A172 (cell line): ENCODE measurements around the gene ANKK1. TPM values are rescaled to one million over a fixed set of nuclear protein-coding genes. Genes with fewer than 3 reads are reported as not detected.
A peak's percentile ranks its signal among the peaks of the same experiment; 100 is the strongest.

ENCODE experiments used
- DNase-seq: peaks from one replicate; pipeline ENCODE4 v3.0.0-alpha.2; 2015; ENCODE audit warnings: low spot score
- total RNA-seq: library from RNA; depleted of rRNA; stranded (reverse); fragments of >200 nt; shearing (Covaris generic); gene quantifications from 2 replicates; pipeline ENCODE4 v1.2.3, GENCODE V29; 2014

The ANKK1 gene
- total RNA-seq, 1 experiment from 2014 or later = not detected

DNA sequence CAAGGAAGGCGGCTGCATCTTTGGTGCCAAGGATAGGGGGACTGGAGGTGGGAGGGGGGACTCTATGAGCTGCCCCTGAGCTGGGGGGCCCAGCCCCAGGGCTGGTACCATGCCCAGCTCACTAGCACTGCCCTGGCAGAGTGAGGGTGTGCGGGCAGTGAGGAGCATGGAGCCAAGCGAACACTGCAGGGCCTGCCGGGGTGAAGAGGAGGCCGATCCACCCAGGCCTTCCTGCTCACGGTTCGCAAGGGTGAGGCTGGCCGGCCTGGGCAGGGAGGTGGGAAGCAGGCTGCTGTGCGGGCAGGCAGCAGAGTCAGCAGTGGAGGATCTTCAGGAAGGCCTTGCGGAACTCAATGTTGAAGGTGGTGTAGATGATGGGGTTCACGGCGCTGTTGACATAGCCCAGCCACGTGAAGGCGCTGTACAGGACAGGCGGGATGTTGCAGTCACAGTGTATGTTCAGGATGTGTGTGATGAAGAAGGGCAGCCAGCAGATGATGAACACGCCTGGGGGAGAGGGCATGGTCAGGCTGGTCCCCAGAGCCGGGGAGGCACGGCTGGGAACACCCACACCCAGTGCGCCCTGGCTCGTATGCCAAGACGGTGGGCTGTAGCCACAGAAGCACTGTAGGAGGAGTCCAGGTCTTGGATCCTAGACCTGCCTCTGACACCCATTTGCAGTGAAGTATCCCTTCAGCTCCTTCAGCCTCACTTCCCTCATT, 23.0 kb downstream of the ANKK1 start:
- no peak for DNase-seq

- no peak for DNase-seq
These were observed 24.0 kb downstream of the ANKK1 start for GRCh38 chr11:113411536-113411935.

- DNase-seq = no peak
These were observed 25.1 kb downstream of the ANKK1 start for GRCh38 chr11:113412675-113413074.

- no peak for DNase-seq
These were observed 27.8 kb downstream of the ANKK1 start for GRCh38 chr11:113415343-113415742.

DNA sequence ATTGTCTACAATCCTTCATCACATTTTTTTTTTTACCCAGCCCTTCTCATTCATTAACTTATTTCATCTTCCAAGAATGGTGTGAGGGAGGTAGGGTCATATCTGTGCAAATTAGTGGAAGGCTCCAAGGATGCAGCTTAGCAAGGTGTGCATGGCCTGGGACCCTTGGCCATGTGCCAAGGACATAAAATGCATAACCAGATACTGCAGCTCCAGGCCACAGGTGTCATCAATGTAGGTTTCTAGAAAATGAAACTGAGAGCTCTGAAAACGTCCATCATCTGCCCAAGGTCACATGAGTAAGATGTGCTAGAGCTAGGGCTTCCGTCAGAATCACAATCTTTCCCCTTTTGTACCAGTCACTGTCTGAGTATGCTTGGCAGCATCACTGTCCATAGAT, 29.8 kb downstream of the ANKK1 start:
- DNase-seq = no peak

DNA sequence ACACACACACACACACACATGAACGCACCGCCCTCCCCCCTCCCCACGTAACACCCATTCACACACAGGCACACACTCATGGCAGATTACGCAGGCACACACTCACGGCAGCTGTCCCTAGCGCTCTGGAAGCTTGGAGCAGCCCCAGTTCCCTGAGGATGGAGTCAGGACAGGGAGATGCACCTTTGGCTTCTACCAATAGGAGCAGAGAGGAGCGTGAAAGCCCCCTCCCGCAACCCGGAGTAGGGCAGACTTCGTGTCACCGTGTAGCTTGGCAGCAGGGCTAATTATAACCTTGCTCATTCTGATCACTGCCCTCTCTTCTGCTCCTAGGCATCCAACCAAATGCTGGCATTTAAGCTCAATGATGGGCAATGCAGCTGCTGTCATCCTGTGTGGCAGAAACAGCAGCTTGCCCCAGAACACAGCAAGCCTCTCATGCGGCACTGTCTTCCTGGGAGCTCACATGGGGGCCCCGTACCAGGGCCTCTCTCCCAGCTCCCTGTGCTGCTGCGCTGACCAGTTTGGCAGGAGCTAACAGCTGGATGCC, 31.9 kb downstream of the ANKK1 start:
- DNase-seq = no peak

GRCh38 chr11:113420808-113421207, 33.2 kb downstream of the ANKK1 start:
- no peak for DNase-seq

GRCh38 chr11:113426686-113427085, 39.1 kb downstream of the ANKK1 start:
- DNase-seq = no peak

DNA sequence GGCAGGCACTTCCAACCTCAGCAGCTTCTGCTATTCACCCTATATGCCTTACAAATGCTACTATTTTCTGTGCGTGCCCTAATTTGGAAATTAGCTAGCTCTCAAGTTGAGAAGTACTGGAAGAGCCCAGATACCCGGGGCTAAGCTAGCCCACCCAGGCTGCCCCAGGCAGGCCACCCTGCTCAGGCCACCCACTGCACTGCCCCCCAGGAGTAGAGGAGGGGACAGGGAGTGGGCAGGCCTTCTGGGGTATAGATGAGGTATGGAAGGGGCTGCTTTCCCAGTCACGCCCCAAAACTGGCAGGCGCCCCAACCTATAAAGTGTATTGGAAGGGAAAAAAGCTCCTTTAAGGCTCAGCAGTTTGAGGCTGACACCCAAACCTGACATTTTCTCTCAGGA, 44.2 kb downstream of the ANKK1 start:
- DNase-seq = no peak

DNA sequence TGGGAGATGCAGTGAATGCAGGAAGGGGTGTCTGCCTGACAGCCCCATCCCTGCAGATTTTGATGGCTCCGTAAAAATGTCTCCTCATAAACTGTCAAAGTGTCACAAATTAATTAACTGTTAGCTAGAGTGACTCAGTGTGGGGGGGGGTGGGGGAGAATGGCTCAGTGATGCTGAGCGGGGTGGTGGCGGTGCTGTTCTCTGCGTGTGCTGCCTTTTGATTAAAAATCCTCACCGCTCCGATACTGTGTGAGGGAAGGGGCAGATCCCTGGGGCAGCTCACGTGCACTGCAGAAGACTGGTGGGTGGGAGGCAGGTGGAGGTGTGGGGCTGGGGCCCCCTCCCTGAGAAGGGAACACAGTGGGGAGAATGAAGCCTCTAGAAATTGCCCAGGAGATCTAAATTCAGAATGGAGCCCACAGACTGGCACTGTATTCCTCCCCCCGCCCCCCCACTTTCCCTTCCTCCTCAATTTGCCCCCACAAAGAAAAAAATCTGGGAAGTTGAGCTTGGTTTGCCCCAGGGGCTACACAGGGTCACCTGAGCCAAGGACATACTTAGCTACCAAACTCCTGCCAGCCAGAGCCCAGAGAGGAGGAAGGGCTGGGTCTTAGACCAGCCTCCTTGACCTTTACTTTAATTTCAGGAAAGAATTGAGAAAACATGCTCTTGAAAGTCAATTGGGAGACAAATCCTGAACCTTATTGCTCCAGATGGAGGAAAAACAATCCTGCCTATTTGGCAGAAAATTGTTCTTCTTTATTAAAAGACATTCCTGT, 47.8 kb downstream of the ANKK1 start:
- no peak for DNase-seq

- no peak for DNase-seq
These were observed 49.2 kb downstream of the ANKK1 start for GRCh38 chr11:113436672-113437252.

DNA sequence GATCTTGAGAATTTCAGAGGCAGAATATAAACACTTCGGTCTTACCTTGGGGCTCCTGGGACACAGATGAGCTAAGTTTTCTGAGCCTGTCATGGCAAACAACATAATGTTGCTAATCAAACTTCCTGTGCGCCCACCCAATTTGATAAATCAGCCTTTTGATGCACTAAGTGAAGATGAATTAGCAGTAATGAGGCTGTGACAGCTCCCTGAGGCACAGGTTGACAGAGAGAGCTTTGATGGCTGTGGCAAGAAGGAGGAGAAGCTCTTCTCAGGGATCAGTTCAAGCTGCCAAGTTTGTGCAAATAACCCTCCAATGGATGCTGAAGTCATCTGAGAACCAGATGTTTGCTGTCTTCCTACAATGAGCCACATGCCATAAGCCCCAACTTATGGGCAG, 53.2 kb downstream of the ANKK1 start:
- no peak for DNase-seq

DNA sequence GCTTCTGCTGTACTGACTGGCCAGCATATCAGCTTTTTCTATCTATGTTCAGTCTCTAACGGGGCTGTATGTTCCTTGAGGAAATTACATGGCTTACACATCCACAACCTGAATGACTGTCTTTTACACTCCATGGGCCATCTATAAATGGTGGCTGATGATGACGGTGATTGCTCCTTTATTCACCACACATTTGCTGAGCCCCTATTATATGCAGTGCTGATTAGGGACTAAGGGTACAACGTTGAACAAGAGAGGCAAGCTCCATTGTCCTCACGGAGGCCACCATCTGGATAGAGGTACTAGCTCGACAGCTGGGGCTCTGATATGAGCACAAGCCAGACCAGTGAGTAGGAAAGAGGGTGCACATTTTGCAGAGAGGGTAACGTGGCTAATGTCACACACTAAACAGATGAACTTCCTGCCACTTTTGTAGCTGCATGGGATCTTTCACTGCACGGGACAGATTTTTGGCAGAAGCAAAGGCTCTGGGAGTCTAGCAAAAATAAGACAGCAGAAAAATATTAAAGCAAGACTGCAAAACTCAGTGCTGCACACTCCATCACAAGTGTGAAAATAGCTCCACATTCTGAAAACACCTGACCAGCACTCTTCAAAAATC, 57.0 kb downstream of the ANKK1 start:
- no peak for DNase-seq

DNA sequence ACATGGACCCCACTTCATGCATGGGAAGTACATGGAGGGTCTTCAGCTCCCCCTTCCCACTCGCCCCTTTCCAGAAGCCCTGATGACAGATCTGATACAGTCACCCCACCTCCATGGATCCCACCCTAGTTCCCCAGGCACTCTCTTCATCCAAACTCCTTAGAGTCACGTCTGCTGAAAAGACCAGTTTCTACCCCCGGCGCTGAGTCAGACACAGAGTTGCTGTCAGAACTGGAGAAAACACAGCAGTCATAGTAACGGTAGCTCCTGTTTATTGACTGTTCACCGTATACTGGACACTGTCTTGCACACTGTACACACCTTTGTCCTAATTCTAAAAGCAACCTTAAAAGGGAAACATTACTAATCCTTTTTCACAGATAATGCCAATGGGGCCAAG, 58.5 kb downstream of the ANKK1 start:
- DNase-seq = no peak

GRCh38 chr11:113446938-113447337, 59.4 kb downstream of the ANKK1 start:
- no peak for DNase-seq

GRCh38 chr11:113447621-113448315, 60.2 kb downstream of the ANKK1 start:
- peak; percentile 89 for DNase-seq

DNA sequence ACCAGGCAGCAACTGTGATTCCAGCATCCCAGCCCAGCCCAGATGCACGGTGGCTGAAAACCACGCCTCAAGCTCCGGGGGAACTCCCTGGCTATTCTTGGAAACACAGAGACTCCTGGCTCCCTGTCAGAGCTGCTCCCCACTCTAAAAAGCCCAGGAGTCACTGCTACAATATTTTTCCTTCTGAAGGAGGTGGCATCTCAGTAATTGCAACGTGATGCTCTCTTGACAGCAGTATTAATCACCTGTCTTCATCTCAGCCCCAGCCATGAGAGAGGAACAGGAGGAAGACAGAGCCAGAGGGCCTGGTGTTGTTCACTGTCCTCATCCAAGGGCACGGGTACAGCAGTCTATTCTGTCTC, 60.7 kb downstream of the ANKK1 start:
- DNase-seq = no peak

- no peak for DNase-seq
These were observed 62.2 kb downstream of the ANKK1 start for GRCh38 chr11:113449743-113450142.
